SK-N-MC (cell line): ENCODE results near the gene DDX25.
A peak's percentile ranks its signal among the peaks of the same experiment; 100 is the strongest.

Experiments used
- DNase-seq: peaks from one replicate; pipeline ENCODE4 v3.0.0-alpha.2; 2011; ENCODE audit warnings: low read depth, low spot score
- H3K27ac ChIP-seq: fragments of 200-600 bp; sonication (generic); 2 replicates; pipeline ENCODE4 v1.5.1; 2016; ENCODE audit warnings: mixed run types
- H3K36me3 ChIP-seq: fragments of 200-600 bp; sonication (generic); 2 replicates; pipeline ENCODE4 v1.6.1; 2017; ENCODE audit warnings: antibody characterized with exemption, low read length, mixed read lengths; ENCODE audit not compliant: insufficient read depth
- H3K4me3 ChIP-seq: fragments of 200-600 bp; sonication (generic); 2 replicates; pipeline ENCODE4 v1.5.1; 2016
- H3K9ac ChIP-seq: fragments of 200-600 bp; sonication (generic); 2 replicates; pipeline ENCODE4 v1.8.0; 2017; ENCODE audit warnings: mixed run types, mixed read lengths; ENCODE audit not compliant: insufficient read length
- H3K9me3 ChIP-seq: fragments of 200-600 bp; sonication (generic); 2 replicates; pipeline ENCODE4 v1.6.1; 2017; ENCODE audit warnings: low read depth, mild to moderate bottlenecking, antibody characterized with exemption, low read length, moderate library complexity, mixed read lengths
- EZH2 ChIP-seq: fragments of 200-600 bp; sonication (generic); IDR thresholded peaks from one replicate; pipeline ENCODE4 v1.6.1; 2017; ENCODE audit warnings: antibody characterized with exemption
- FOXP2 ChIP-seq: optimal IDR thresholded peaks from 2 replicates; pipeline ENCODE3; 2011; ENCODE audit warnings: mild to moderate bottlenecking, moderate library complexity; ENCODE audit not compliant: insufficient read depth; ENCODE audit errors: extremely low read length, control extremely low read depth
- POLR2AphosphoS5 ChIP-seq: IDR thresholded peaks from 2 replicates; pipeline ENCODE4 v1.6.1; 2012; ENCODE audit warnings: mild to moderate bottlenecking, low read depth, low read length, borderline replicate concordance

The DDX25 gene

GRCh38 chr11:125929445-125930075 is 25.3 kb downstream of the DDX25 start:
- TF ChIP-seq FOXP2, result no peak
- no peak for TF ChIP-seq EZH2
- no peak for TF ChIP-seq POLR2AphosphoS5
- no peaks in the 10 kb centered on the region for H3K36me3 ChIP-seq
- H3K27ac ChIP-seq, result no peak overlapping the region
- no peaks in the 10 kb centered on the region for H3K9me3 ChIP-seq
- no peak for DNase-seq
- no peak overlapping the region for H3K9ac ChIP-seq
- H3K4me3 ChIP-seq, result no peak overlapping the region

- Histone ChIP-seq H3K9ac (no peak overlapping the region), H3K36me3 (no peaks in the 10 kb centered on the region), H3K27ac (no peak overlapping the region), H3K4me3 (no peak overlapping the region), H3K9me3 (no peaks in the 10 kb centered on the region)
- TF ChIP-seq POLR2AphosphoS5 (no peak), EZH2 (no peak)
- DNase-seq, result no peak
Measured at GRCh38 chr11:125930076-125930450, 25.8 kb downstream of the DDX25 start.

GRCh38 chr11:125931116-125931515 is 26.8 kb downstream of the DDX25 start:
- H3K9me3 ChIP-seq, result no peaks in the 10 kb centered on the region
- H3K36me3 ChIP-seq, result no peaks in the 10 kb centered on the region
- TF ChIP-seq EZH2, result no peak
- no peak for TF ChIP-seq POLR2AphosphoS5
- no peak for TF ChIP-seq FOXP2
- peak overlapping the region; percentile 27 for H3K27ac ChIP-seq
- no peak for DNase-seq
- H3K9ac ChIP-seq, result no peak overlapping the region
- peak overlapping the region; percentile 54 for H3K4me3 ChIP-seq

- TF ChIP-seq EZH2 (no peak), FOXP2 (no peak), POLR2AphosphoS5 (peak; percentile 55; the same call in 1 of the 2 replicates)
- peak overlapping the region; percentile 54 for H3K4me3 ChIP-seq
- no peak overlapping the region for H3K9ac ChIP-seq
- DNase-seq, result peak; percentile 62
- H3K9me3 ChIP-seq, result no peaks in the 10 kb centered on the region
- H3K36me3 ChIP-seq, result no peaks in the 10 kb centered on the region
- H3K27ac ChIP-seq, result peak overlapping the region; percentile 27; the same call in 1 of the 2 replicates
Measured at GRCh38 chr11:125931668-125932067, 27.4 kb downstream of the DDX25 start.

GRCh38 chr11:125932301-125932700 is 28.0 kb downstream of the DDX25 start:
- TF ChIP-seq POLR2AphosphoS5 (no peak), EZH2 (no peak), FOXP2 (no peak)
- H3K36me3 ChIP-seq, result no peaks in the 10 kb centered on the region
- no peak for DNase-seq
- H3K27ac ChIP-seq, result 0 out of 2 replicates have a peak overlapping the region, but pooled peaks have one; percentile 19
- H3K9ac ChIP-seq, result no peak overlapping the region
- no peak overlapping the region for H3K4me3 ChIP-seq
- no peaks in the 10 kb centered on the region for H3K9me3 ChIP-seq

GRCh38 chr11:125933030-125933813 is 28.9 kb downstream of the DDX25 start:
- no peaks in the 10 kb centered on the region for H3K36me3 ChIP-seq
- DNase-seq, result no peak
- no peak overlapping the region for H3K27ac ChIP-seq
- no peaks in the 10 kb centered on the region for H3K9me3 ChIP-seq
- TF ChIP-seq FOXP2 (no peak), POLR2AphosphoS5 (no peak), EZH2 (no peak)
- H3K4me3 ChIP-seq, result no peak overlapping the region
- no peak overlapping the region for H3K9ac ChIP-seq

GRCh38 chr11:125934473-125934872 is 30.2 kb downstream of the DDX25 start:
- TF ChIP-seq FOXP2, result no peak
- TF ChIP-seq EZH2, result no peak
- Histone ChIP-seq H3K27ac (no peak overlapping the region), H3K4me3 (no peak overlapping the region), H3K36me3 (no peaks in the 10 kb centered on the region), H3K9ac (no peak overlapping the region), H3K9me3 (no peaks in the 10 kb centered on the region)
- no peak for DNase-seq

- DNase-seq, result no peak
- Histone ChIP-seq H3K27ac (no peak overlapping the region), H3K9ac (no peak overlapping the region), H3K9me3 (no peaks in the 10 kb centered on the region), H3K36me3 (no peaks in the 10 kb centered on the region), H3K4me3 (peak overlapping the region; percentile 58; the same call in 1 of the 2 replicates)
- TF ChIP-seq FOXP2 (no peak), EZH2 (no peak), POLR2AphosphoS5 (no peak)
Measured at GRCh38 chr11:125935056-125935455, 30.7 kb downstream of the DDX25 start.

GRCh38 chr11:125935618-125936199 is 31.4 kb downstream of the DDX25 start:
- Histone ChIP-seq H3K36me3 (no peaks in the 10 kb centered on the region), H3K9me3 (no peaks in the 10 kb centered on the region), H3K27ac (peak overlapping the region; percentile 72; the same call in 1 of the 2 replicates), H3K9ac (peak overlapping the region; percentile 59), H3K4me3 (peak overlapping the region; percentile 58)
- DNase-seq, result peak; percentile 30
- TF ChIP-seq EZH2 (no peak), FOXP2 (no peak), POLR2AphosphoS5 (no peak; the same call in 1 of the 2 replicates)
